HG02840 (cell line): ENCODE measurements around the gene CIITA.
"Not testable (repeated sequence)": the region's sequence is repeated elsewhere in the genome, so short reads cannot be mapped to it uniquely, and the experiment has no call there.

ENCODE experiments used
- ATAC-seq: cut with Tn5 transposase; IDR thresholded peaks from one replicate; pipeline ENCODE4 v1.9.1; 2021; ENCODE audit warnings: mild to moderate bottlenecking, moderate library complexity, moderate number of reproducible peaks; ENCODE audit not compliant: unreplicated experiment, low FRiP score

Gene CIITA

DNA sequence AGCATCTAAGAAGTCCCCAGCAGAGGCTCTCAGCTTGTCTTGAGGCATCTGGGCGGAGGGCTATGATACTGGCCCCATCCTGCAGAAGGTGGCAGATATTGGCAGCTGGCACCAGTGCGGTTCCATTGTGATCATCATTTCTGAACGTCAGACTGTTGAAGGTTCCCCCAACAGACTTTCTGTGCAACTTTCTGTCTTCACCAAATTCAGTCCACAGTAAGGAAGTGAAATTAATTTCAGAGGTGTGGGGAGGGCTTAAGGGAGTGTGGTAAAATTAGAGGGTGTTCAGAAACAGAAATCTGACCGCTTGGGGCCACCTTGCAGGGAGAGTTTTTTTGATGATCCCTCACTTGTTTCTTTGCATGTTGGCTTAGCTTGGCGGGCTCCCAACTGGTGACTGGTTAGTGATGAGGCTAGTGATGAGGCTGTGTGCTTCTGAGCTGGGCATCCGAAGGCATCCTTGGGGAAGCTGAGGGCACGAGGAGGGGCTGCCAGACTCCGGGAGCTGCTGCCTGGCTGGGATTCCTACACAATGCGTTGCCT lies at the start of gene CIITA:
Gene CIITA, plus strand, starts transcription at position 404 of the 543 bp plus-strand sequence. Its CDS starts 129 bp downstream, at position 533.
- peak; percentile 53 for ATAC-seq

DNA sequence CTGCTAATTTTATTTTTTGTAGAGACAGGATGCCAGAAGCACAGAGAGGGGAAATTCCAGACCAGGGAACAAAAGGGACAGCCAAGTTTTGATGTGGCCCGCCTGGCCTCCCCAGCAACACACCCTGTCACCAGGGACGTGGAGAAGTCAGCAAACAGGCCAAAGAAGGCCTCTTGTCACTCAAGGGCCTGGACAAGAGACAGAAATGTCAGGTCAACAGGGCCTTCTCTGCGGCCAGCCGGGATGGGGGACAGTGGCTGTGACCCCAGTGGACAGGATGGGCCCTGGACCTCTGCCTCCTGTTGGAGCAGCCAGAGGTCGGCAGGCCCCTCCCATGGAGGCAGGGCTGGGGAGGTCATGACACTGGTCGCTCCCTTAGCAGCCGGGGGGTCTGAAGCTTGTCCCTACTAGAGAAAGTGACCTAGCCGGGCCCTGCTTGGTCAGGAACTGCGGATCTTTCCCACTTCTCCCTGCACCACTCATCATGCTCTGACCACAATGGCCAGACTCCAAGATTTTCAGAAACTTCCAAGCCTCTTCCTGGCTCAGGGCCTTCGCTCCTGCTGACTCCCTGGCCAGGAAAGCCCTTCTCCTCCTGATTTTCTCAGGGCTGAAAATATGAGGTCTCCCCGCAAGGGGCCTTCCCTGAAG lies 49.2 kb upstream of the CIITA start:
- no peak for ATAC-seq

DNA sequence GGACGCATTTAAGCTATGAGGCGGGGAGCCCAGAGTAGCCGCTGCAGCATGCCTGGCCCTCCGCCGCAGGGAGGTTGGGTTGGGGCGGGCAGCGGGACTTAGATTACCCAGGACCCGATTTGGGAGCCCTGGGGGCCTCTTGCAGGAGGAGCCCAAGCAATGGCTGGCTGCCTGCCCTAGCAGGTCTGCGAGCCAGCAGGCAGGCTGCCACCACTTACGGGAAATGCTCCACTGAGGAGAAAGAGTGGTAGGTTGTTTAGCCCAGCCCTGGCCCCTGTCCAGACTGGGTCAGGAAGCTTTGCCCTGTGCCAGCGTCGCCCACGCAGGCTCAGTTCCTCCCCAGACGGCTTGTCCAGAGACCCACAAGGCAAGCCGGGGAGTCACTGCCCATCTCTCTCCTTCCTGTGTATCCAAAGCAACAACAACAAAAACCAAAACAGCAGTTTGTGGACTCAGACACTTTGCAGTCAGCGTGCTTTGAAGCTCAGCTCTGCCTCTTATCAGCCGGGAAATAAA lies 48.1 kb upstream of the CIITA start:
- ATAC-seq = no peak

DNA sequence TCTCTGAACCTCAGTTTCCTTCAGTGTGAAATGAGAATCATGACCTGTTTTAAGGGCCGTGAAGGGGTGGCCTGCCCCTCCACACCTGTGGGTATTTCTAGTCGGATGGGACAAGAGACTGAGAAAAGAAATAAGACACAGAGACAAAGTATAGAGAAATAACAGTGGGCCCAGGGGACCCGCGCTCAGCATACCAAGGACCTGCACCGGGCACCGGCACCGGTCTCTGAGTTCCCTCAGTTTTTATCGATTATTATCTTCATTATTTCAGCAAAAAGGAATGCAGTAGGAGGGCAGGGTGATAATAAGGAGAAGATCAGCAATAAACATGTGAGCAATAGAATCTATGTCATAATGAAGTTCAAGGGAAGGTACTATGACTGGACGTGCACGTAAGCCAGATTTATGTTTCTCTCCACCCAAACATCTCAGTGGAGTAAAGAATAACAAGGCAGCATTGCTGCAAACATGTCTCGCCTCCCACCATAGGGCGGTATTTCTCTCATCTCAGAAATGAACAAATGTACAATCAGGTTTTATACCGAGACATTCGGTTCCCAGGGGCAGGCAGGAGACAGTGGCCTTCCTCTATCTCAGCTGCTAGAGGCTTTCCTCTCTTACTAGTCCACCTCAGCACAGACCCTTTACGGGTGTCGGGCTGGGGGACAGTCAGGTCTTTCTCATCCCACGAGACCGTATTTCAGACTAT lies 47.5 kb upstream of the CIITA start:
- not testable (repeated sequence) for ATAC-seq

- not testable (repeated sequence) for ATAC-seq
These were observed 46.8 kb upstream of the CIITA start for GRCh38 chr16:10830240-10830639.

DNA sequence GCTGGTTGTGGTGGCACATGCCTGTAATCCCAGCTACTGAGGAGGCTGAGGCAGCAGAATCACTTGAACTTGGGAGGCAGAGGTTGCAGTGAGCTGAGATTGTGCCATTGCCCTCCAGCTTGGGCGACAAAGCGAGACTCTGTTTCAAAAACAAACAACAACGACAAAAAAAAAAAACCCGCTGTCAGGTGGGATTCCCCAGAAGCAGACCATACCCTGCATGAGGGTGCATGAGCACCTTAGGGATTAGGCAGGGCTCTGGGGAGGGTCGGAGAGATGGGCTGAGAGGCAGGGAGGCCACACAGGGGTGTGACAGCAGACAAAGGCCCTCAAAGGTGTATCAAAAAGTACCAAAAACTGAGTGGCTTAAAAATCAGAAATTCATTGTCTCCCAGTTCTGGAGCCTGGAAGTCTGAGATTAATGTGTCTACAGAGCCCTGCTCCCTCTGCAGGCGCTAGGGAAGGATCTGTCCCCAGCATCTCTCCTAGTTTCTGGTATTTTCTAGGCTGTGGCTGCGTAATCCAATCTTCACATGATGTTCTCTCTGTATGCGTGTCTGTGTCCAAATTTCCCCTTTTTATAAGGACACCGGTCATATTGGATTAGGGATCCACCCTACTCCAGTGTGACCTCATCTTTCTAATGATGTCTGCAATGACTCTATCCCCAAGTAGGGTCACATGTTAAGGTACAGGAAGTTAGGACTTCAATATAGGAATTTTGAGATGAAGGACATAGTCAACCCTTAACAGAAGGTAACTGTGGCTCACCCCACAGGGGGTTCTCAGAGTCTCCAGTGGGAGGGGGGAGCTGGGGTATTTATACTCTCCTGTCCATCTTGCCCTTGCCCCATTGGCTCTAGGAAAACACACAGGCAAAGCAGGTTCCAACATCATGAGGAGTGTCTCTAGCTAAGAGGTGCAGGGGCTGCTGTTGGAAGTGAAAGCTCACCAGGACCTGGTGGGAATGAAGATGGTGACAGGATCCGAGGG lies 44.8 kb upstream of the CIITA start:
- no peak for ATAC-seq

GRCh38 chr16:10833271-10833670 lies 43.7 kb upstream of the CIITA start:
- ATAC-seq = no peak

DNA sequence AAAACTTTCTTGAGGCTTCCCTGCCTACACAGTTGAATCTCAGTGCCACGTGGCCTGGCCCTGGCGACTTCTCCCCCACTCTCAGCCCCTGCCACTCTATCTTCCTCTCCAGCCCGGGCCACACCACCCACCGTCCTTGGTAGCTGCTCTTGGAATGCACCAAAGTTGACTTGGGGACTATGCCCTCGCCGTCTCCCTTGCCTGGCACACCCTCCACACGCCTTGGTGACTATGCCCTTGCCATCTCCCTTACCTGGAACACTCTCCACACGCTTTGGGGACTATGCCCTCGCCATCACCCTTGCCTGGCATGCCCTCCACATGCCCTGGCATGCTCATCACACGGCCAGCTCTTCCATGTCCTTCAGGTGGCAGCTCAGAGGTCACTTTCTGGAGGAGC lies 42.9 kb upstream of the CIITA start:
- ATAC-seq = no peak

DNA sequence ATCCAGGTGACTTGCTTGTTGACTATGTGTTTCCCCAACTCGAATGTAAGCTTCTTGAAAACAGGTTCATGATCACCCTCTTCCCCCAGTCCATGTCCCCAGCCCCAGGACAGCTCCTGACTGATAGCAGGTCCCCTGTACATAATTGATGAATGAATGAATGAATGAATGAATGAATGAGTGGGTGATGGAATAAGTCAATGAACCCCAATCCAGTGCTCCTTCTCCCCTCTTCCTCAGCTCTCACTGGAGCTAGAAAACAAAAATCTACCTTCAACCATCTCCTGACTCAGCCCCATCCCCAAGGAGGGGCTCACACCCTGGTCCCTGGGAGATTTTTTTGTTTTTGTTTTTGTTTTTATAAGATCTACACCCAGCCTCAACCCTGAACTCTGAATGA lies 42.2 kb upstream of the CIITA start:
- ATAC-seq = no peak

DNA sequence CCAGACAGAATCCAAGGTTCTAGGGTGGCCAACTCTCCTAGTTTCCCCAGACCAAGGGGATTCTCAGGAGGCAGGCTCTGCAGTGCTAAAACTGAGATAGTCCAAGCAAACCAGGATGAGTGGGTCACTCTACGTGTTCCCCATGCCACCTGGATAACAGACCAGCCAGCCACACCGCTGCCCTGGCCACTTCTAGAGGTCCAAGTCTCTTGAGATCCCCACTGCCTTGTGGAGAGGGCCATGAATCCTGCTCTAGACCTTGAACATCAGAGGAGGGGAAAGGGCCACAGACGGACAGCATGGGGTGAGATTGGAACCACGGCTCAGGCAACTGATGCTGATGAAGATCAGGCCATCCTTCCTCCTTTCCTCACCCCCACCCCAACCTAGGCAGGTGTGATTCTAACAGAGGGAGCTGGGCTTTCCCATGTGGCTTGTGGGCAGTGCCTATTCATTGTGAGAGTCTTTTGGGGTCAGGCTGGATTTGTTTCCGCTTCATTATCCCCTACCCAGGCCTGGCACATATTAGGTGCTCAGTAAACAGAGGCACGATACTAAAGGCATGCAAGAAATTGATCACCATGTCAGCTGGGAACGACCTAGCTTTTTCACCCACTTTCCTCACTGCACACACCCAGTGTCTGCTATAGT lies 41.6 kb upstream of the CIITA start:
- ATAC-seq = peak; percentile 56

GRCh38 chr16:10836174-10836853 lies 40.7 kb upstream of the CIITA start:
- no peak for ATAC-seq

DNA sequence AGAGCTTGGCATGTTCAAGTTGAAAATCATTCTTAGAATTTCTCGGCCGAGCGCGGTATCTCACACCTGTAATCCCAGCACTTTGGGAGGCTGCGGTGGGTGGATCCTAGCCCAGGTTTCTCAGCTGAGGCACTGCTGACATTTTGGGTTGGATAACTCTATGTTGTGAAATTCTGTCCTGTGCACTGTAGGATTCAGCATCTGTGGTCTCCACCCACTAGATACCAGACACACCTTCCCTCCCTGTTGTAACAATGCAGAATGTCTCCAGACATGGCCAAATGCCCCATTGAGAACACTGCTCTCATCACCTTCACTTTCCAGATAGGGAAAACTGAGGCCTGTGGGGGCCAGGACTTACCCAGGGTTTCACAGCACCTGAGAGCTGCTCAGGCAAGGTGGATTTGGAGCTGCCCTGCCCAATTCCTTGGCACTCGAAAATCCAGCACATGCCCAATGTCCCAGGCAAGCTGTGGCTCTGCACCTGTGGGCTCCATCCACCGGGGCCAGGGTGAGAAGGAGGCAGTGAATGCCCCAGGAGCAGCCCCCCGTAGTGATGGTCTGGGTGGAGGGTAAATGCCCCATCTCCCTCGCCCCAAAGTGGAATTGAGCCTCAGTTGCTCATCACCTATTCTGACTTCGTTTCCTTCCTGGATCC lies 38.3 kb upstream of the CIITA start:
- no peak for ATAC-seq

- ATAC-seq = no peak
These were observed 37.7 kb upstream of the CIITA start for GRCh38 chr16:10839279-10839666.

- ATAC-seq = no peak
These were observed 36.3 kb upstream of the CIITA start for GRCh38 chr16:10840703-10841102.

GRCh38 chr16:10846213-10846998 lies 30.6 kb upstream of the CIITA start:
- ATAC-seq = no peak

- ATAC-seq = no peak
These were observed 29.8 kb upstream of the CIITA start for GRCh38 chr16:10847176-10847575.

DNA sequence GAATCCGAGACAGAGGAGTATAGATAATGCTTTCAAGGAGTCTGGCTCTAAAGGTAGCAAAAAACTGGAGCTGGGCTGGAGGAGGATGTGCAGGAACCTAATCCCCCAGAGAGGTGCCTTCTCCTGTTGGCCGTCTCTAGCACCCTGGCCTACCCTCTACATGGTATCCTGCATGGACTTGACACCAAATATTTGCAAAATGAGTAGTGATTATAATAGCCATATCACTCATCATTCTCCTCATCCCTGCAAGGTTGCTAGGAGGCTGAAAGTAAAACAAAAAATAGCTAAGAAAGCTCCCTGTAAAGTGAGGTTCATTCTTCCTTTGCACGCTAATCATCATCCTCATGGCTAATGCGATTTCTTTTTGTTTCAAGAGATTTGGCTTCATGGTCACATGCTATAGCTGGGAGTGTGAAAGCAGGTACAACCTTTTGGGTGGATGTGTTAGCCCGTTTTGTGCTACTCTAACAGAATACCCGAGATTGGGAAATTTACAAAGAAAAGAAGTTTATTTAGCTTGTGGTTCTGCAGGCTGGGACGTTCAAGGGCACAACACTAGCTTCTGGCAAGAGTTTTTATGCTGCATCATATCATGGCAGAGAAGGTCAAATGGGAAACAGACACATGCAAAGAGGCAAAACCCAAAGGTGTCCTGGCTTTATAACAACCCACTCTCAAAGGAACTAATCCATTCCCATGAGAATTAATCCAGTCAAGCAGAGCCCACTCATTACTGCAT lies 27.1 kb upstream of the CIITA start:
- ATAC-seq = no peak

DNA sequence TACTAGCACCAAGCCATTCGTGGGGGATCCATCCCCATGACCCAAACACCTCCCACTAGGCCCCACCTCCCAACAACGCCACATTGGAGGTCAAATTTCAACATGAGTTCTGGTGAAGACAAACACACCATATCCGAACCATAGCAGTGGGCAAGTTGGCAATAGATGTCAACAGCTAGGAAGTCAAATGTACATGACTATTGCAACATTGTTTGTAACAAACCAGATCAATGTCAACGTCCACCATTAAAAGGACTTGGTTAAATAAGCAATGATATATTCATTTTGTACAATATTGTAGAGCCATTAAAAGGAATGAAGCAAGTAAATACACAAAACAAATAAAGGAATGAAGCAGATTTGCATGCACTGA lies 26.5 kb upstream of the CIITA start:
- ATAC-seq = no peak
